ENCODE measurements around the gene MLLT1. TPM values are rescaled to one million over a fixed set of nuclear protein-coding genes. Genes with fewer than 3 reads are reported as not detected.

The MLLT1 gene
- total RNA-seq, 4 donors from 2014 or later = 16.9 to 25.8 (median 24.3) TPM

- WGBS, 2 donors = 81 to 97% methylated on average over 5 of the region's 5 CpGs
- peak in 1 of 2 donors; percentile 57 for DNase-seq (ENCODE audit: low spot score in 2 of 2)
- no peak overlapping the region for H3K4me3 ChIP-seq (ENCODE audit: low read depth, poor library complexity, severe bottlenecking)
- TF ChIP-seq POLR2A (IDR thresholded peaks at IDR 0.05) (no peak), CTCF (IDR thresholded peaks at IDR 0.05) (no peak)
- intact Hi-C loops (cut with DNase I; ENCODE audit: low total_unique reads) = no loop called here
Observed at GRCh38 chr19:6196361-6196760, 83.4 kb downstream of the MLLT1 start.

GRCh38 chr19:6188811-6189210, 91.0 kb downstream of the MLLT1 start:
- intact Hi-C loops (cut with DNase I; ENCODE audit: low total_unique reads) = no loop called here
- DNase-seq (ENCODE audit: low spot score in 2 of 2) = peak in 1 of 2 donors; percentile 8

DNA sequence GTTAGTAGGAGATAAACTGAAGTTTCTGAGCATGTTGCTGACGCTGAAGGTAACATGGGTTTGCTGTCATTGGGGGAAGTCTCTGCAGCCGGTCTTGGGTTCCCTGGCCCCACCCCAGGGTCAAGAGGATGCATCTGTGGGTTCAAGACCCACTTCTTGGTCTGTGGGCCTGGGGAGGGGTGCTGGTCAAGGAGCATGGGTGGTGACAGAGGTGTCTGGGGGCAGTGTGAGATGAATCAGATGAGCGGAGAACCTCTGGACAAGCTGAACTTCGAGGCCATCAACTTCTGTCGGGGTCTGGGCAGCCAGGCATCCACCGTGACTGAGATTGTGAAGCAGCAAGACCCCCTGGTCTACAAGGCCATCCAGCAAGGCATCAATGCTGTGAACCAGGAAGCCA, 92.4 kb downstream of the MLLT1 start:
- TF ChIP-seq CTCF (IDR thresholded peaks at IDR 0.05) (no peak), POLR2A (IDR thresholded peaks at IDR 0.05) (no peak)
- H3K4me3 ChIP-seq (ENCODE audit: low read depth, poor library complexity, severe bottlenecking) = no peak overlapping the region
- WGBS, 2 donors = 84 to 95% methylated on average over 6 of the region's 6 CpGs
- DNase-seq (ENCODE audit: low spot score in 2 of 2) = peak in 1 of 2 donors; percentile 3
- intact Hi-C loops (cut with DNase I; ENCODE audit: low total_unique reads) = no loop called here

More at GRCh38 chr19:6188811-6189210, 91.0 kb downstream of the MLLT1 start:
- no peak overlapping the region for H3K4me3 ChIP-seq (ENCODE audit: low read depth, poor library complexity, severe bottlenecking)
- TF ChIP-seq CTCF (IDR thresholded peaks at IDR 0.05) (no peak), POLR2A (IDR thresholded peaks at IDR 0.05) (no peak)
- WGBS, 2 donors = 94 to 95% methylated on average over 2 of the region's 2 CpGs

GRCh38 chr19:6185835-6186834, 93.6 kb downstream of the MLLT1 start:
- H3K4me3 ChIP-seq (ENCODE audit: low read depth, poor library complexity, severe bottlenecking) = no peak overlapping the region
- intact Hi-C loops (cut with DNase I; ENCODE audit: low total_unique reads) = no loop called here
- WGBS, 2 donors = 55 to 56% methylated on average over 4 of the region's 4 CpGs
- TF ChIP-seq CTCF (IDR thresholded peaks at IDR 0.05) (no peak), POLR2A (IDR thresholded peaks at IDR 0.05) (no peak)
- peak in 1 of 2 donors; percentile 34 for DNase-seq (ENCODE audit: low spot score in 2 of 2)

DNA sequence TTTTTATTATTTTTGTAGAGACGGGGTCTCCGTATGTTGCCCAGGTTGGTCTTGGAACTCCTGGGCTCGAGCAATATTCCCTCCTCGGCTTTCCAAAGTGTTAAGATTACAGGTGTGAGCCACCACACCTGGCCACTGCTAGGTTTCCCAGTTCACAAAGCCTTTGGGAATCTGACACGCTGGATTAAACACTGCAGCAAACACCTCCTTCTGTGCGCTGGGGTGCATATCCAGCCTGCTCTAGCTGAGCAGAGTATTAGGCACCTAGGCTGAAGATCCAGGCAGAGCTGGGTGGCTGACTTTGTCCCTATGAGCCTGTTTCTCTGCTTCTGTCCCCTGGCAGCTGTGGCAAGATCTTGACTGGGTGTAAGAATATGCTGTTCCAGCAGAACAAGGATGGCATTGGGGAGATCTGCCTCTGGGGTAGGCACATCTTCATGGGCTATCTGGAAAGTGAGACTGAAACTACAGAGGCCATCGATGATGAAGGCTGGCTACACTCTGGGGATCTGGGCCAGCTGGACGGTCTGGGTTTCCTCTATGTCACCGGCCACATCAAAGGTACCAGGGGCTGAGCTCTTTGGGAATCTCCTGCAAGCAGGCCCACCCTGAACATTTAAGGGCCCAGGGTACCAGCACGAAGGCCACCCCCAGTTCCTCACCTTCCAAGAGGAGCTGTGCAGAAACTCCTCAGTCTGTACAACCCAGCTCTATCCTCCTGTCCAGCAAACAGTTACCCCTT, 94.5 kb downstream of the MLLT1 start:
- TF ChIP-seq CTCF (IDR thresholded peaks at IDR 0.05) (no peak), POLR2A (IDR thresholded peaks at IDR 0.05) (no peak)
- 75 to 81% methylated on average over 10 of the region's 10 CpGs for WGBS, 2 donors
- DNase-seq (ENCODE audit: low spot score in 2 of 2) = peak in 1 of 2 donors; percentile 48
- intact Hi-C loops (cut with DNase I; ENCODE audit: low total_unique reads) = no loop called here
- H3K4me3 ChIP-seq (ENCODE audit: low read depth, poor library complexity, severe bottlenecking) = no peak overlapping the region

Measured in lower leg skin (tissue), 4 donors.